Activated naive CD8-positive, alpha-beta T cell treated with anti-CD3 and anti-CD28 coated beads, Interleukin-2, amount 10 ng/mL, durations not matched to agents 7 days and 5 days (primary cell): Measurements from ENCODE around the gene SBNO2. TPM values are rescaled to one million over a fixed set of nuclear protein-coding genes. Genes with fewer than 3 reads are reported as not detected.
A peak's percentile ranks its signal among the peaks of the same experiment; 100 is the strongest.
"Not testable (repeated sequence)": the region's sequence is repeated elsewhere in the genome, so short reads cannot be mapped to it uniquely, and the experiment has no call there.

Experiments
- ATAC-seq: fragments of 150-1000 bp; cut with Tn5 transposase; one replicate; pipeline ENCODE4 v1.10.0; 2021; ENCODE audit warnings: low read depth, moderate library complexity
- POLR2A ChIA-PET: fragments of 350-600 bp; sonication (Branson Sonifier 250); formaldehyde crosslinking; loops from one replicate; lab custom pipeline; 2021; ENCODE audit warnings: antibody characterized with exemption; lab: Charles Lee
- DNase-seq: peaks from one replicate; pipeline ENCODE4 v3.0.0; 2021
- H3K27ac Mint-ChIP-seq: one replicate; pipeline ENCODE4 v1.8.0; 2022; ENCODE audit warnings: mild to moderate bottlenecking, mixed read lengths
- H3K27me3 Mint-ChIP-seq: one replicate; pipeline ENCODE4 v1.8.0; 2022; ENCODE audit warnings: mild to moderate bottlenecking, moderate library complexity, mixed read lengths
- H3K36me3 Mint-ChIP-seq: one replicate; pipeline ENCODE4 v1.8.0; 2021; ENCODE audit warnings: mild to moderate bottlenecking, mixed read lengths
- H3K4me1 Mint-ChIP-seq: one replicate; pipeline ENCODE4 v1.8.0; 2021; ENCODE audit warnings: mixed read lengths
- H3K4me3 Mint-ChIP-seq: one replicate; pipeline ENCODE4 v1.8.0; 2022; ENCODE audit warnings: mild to moderate bottlenecking, moderate library complexity, mixed read lengths
- H3K9me3 Mint-ChIP-seq: one replicate; pipeline ENCODE4 v1.8.0; 2021; ENCODE audit warnings: mixed read lengths
- total RNA-seq, 2 experiments: library from RNA; stranded (reverse); gene quantifications; one replicate each; pipeline ENCODE4 v1.2.3, GENCODE V29; 2021

The SBNO2 gene
- total RNA-seq, 2 experiments from 2014 or later: 77.7 to 90.6 TPM

GRCh38 chr19:1214862-1215731 lies 41.0 kb upstream of the SBNO2 start:
- peaks cover 10% of the 10 kb centered on the region for H3K36me3 Mint-ChIP-seq
- peaks cover 20% of the 10 kb centered on the region for H3K4me1 Mint-ChIP-seq
- H3K9me3 Mint-ChIP-seq: no peaks in the 10 kb centered on the region
- H3K4me3 Mint-ChIP-seq: no peak overlapping the region
- POLR2A ChIA-PET: interaction anchor here (1.0 to 1.5 kb wide), 4 partner anchors 21 to 188 kb away, joined by 3 read pairs; partner anchors contain the start of gene ATP5F1D
- H3K27ac Mint-ChIP-seq: no peak overlapping the region
- no peaks in the 10 kb centered on the region for H3K27me3 Mint-ChIP-seq
- ATAC-seq (no peak), DNase-seq (no peak)

GRCh38 chr19:1214299-1214861 lies 40.3 kb upstream of the SBNO2 start:
- H3K27ac Mint-ChIP-seq: peak overlapping the region; percentile 96
- no peaks in the 10 kb centered on the region for H3K27me3 Mint-ChIP-seq
- no peaks in the 10 kb centered on the region for H3K9me3 Mint-ChIP-seq
- peak overlapping the region; percentile 79 for H3K4me3 Mint-ChIP-seq
- no peak for DNase-seq
- POLR2A ChIA-PET: interaction anchor here (1.0 to 1.5 kb wide), 6 partner anchors 14 to 187 kb away, joined by 3 to 9 read pairs (median 3); partner anchors contain the start of genes ATP5F1D and CIRBP
- peaks cover 22% of the 10 kb centered on the region for H3K4me1 Mint-ChIP-seq
- H3K36me3 Mint-ChIP-seq: peaks cover 12% of the 10 kb centered on the region
- ATAC-seq: no peak

- peak overlapping the region; percentile 79 for H3K4me3 Mint-ChIP-seq
- peaks cover 12% of the 10 kb centered on the region for H3K36me3 Mint-ChIP-seq
- ATAC-seq: peak; percentile 83
- peak; percentile 52 for DNase-seq
- no peaks in the 10 kb centered on the region for H3K27me3 Mint-ChIP-seq
- no peaks in the 10 kb centered on the region for H3K9me3 Mint-ChIP-seq
- peaks cover 22% of the 10 kb centered on the region for H3K4me1 Mint-ChIP-seq
- H3K27ac Mint-ChIP-seq: peak overlapping the region; percentile 96
- POLR2A ChIA-PET: interaction anchor here (1.0 to 1.5 kb wide), 6 partner anchors 13 to 186 kb away, joined by 3 to 9 read pairs (median 3); partner anchors contain the start of genes ATP5F1D and CIRBP
These were observed 39.6 kb upstream of the SBNO2 start for GRCh38 chr19:1213391-1214286.

GRCh38 chr19:1211494-1212234 lies 37.6 kb upstream of the SBNO2 start:
- ATAC-seq (no peak), DNase-seq (no peak)
- Mint-ChIP-seq H3K36me3 (peaks cover 19% of the 10 kb centered on the region), H3K27ac (peak overlapping the region; percentile 54), H3K9me3 (no peaks in the 10 kb centered on the region), H3K27me3 (no peaks in the 10 kb centered on the region), H3K4me3 (no peak overlapping the region), H3K4me1 (peaks cover 27% of the 10 kb centered on the region)
- POLR2A ChIA-PET: interaction anchor here (0.5 kb wide), 1 partner anchor 122 kb away, joined by 8 read pairs; no protein-coding TSS in a partner anchor

GRCh38 chr19:1210227-1210538 lies 36.1 kb upstream of the SBNO2 start:
- Mint-ChIP-seq H3K4me1 (peaks cover 27% of the 10 kb centered on the region), H3K36me3 (peaks cover 21% of the 10 kb centered on the region), H3K27me3 (no peaks in the 10 kb centered on the region), H3K27ac (no peak overlapping the region), H3K9me3 (no peaks in the 10 kb centered on the region), H3K4me3 (no peak overlapping the region)
- DNase-seq: no peak
- no peak for ATAC-seq
- POLR2A ChIA-PET: no interaction called here

- H3K27ac Mint-ChIP-seq, POLR2A ChIA-PET, H3K4me3 Mint-ChIP-seq, DNase-seq, ATAC-seq, H3K27me3 Mint-ChIP-seq, H3K9me3 Mint-ChIP-seq: not testable (repeated sequence)
- Mint-ChIP-seq H3K4me1 (peaks cover 25% of the 10 kb centered on the region), H3K36me3 (peaks cover 19% of the 10 kb centered on the region)
These were observed 34.8 kb upstream of the SBNO2 start for GRCh38 chr19:1208830-1209229.

GRCh38 chr19:1206864-1207450 lies 32.9 kb upstream of the SBNO2 start:
- POLR2A ChIA-PET: no interaction called here
- peak overlapping the region; percentile 91 for H3K27ac Mint-ChIP-seq
- no peaks in the 10 kb centered on the region for H3K27me3 Mint-ChIP-seq
- H3K36me3 Mint-ChIP-seq: peaks cover 13% of the 10 kb centered on the region
- H3K4me3 Mint-ChIP-seq: peak overlapping the region; percentile 97
- ATAC-seq (peak; percentile 1), DNase-seq (peak; percentile 62)
- peaks cover 27% of the 10 kb centered on the region for H3K4me1 Mint-ChIP-seq
- no peaks in the 10 kb centered on the region for H3K9me3 Mint-ChIP-seq

GRCh38 chr19:1206150-1206863 lies 32.2 kb upstream of the SBNO2 start:
- Mint-ChIP-seq H3K27ac (peak overlapping the region; percentile 91), H3K36me3 (peaks cover 10% of the 10 kb centered on the region), H3K9me3 (no peaks in the 10 kb centered on the region), H3K4me1 (peaks cover 24% of the 10 kb centered on the region), H3K27me3 (no peaks in the 10 kb centered on the region), H3K4me3 (peak overlapping the region; percentile 97)
- DNase-seq: peak; percentile 55
- ATAC-seq: no peak
- POLR2A ChIA-PET: no interaction called here

GRCh38 chr19:1205114-1206099 lies 31.3 kb upstream of the SBNO2 start, which contains the start of gene STK11:
Gene STK11 (plus strand): TSS chr19:1205778. CDS start chr19:1206914, 1,136 bp downstream.
- Mint-ChIP-seq H3K27me3 (no peaks in the 10 kb centered on the region), H3K9me3 (no peaks in the 10 kb centered on the region), H3K36me3 (peaks cover 10% of the 10 kb centered on the region), H3K4me1 (peaks cover 21% of the 10 kb centered on the region), H3K4me3 (peak within 1 kb of the TSS; percentile 97), H3K27ac (peak within 1 kb of the TSS; percentile 91)
- DNase-seq: peak; percentile 100
- peak; percentile 96 for ATAC-seq
- POLR2A ChIA-PET: no interaction called here

- ATAC-seq, H3K36me3 Mint-ChIP-seq, H3K27me3 Mint-ChIP-seq, H3K9me3 Mint-ChIP-seq, H3K27ac Mint-ChIP-seq, H3K4me3 Mint-ChIP-seq, DNase-seq: not testable (repeated sequence)
- H3K4me1 Mint-ChIP-seq: peaks cover 11% of the 10 kb centered on the region
- POLR2A ChIA-PET: interaction anchor here (1.4 kb wide), 1 partner anchor 13 kb away, joined by 3 read pairs; no protein-coding TSS in a partner anchor
These were observed 26.5 kb upstream of the SBNO2 start for GRCh38 chr19:1200614-1201013.

GRCh38 chr19:1199531-1199930 lies 25.5 kb upstream of the SBNO2 start:
- Mint-ChIP-seq H3K27ac (no peak overlapping the region), H3K9me3 (no peaks in the 10 kb centered on the region), H3K27me3 (no peaks in the 10 kb centered on the region), H3K4me3 (no peak overlapping the region), H3K4me1 (peaks cover 10% of the 10 kb centered on the region), H3K36me3 (no peaks in the 10 kb centered on the region)
- DNase-seq: no peak
- ATAC-seq: no peak
- POLR2A ChIA-PET: interaction anchor here (1.1 kb wide), 1 partner anchor 67 kb away, joined by 3 read pairs; no protein-coding TSS in a partner anchor
